GM19395 (cell line): Measurements from ENCODE around the gene CDC42EP1.

ENCODE experiments used
- ATAC-seq: cut with Tn5 transposase; IDR thresholded peaks from one replicate; pipeline ENCODE4 v1.9.1; 2021; ENCODE audit warnings: mild to moderate bottlenecking, moderate library complexity; ENCODE audit not compliant: unreplicated experiment

Gene CDC42EP1

DNA sequence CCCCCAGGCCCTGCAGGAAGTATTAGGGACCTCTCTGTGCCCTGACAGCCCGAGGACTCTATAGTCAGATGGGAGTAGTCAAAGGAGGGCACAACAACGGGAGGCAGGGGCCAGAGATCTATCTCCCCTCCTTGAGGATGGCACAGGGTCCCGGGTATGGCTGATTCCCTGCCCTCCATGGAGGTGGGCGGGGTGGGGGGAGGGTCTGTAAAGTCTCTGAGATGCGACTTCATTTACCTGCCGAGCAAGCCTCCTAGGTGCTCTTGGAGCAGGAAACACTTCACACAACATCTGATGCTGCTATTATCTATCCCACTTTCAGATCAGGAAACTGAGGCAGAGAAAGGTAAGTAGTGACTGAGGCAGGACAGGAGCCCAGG lies 769 bp upstream of the CDC42EP1 start:
- ATAC-seq = no peak

- no peak for ATAC-seq
Observed at GRCh38 chr22:37560608-37561211, 430 bp downstream of the CDC42EP1 start.

DNA sequence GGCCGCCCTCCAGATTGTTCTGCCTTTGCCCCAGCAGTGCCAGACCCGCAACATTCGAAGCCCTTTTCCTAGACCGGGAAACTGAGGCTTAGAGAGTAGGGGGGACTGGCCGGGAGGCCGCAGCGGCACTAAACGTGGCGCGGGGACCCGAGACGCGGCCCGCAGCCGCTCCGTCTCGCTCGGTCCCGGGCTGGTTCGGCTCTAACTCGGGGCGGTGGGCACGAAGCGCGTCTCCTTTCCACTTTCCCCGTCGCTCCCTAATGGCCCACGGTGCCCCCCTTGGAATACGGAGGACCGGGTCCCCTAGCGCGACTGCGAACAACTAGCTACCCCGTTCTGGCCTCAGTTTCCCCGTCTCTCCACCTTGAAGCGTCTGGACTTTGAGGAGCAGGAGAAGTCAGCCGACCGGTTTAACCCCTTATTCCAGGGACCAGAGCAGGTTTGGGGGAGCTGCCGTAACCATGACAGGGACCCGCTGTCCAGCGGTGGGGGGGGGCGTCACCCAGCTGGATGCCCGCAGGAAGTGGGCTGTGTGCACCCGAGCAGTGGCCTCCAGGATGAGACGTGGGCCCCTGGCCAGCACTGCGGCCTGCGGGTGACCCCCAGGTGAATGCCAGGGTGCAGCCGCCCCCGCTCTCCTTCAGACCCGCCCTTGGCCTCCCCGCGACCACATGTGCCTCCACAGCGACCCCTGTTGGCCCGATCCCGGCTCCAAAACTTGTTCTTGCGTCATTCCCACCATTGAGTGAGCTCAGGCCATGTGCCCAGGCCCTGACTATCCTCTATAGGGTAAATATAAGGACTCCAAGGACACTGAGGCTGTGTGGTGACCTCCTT lies 1.1 kb downstream of the CDC42EP1 start:
- no peak for ATAC-seq

GRCh38 chr22:37562049-37562875 lies 2.0 kb downstream of the CDC42EP1 start:
- ATAC-seq = no peak

GRCh38 chr22:37563153-37564081 lies 3.1 kb downstream of the CDC42EP1 start:
- ATAC-seq = no peak

- no peak for ATAC-seq
Observed at GRCh38 chr22:37564111-37564711, 3.9 kb downstream of the CDC42EP1 start.

DNA sequence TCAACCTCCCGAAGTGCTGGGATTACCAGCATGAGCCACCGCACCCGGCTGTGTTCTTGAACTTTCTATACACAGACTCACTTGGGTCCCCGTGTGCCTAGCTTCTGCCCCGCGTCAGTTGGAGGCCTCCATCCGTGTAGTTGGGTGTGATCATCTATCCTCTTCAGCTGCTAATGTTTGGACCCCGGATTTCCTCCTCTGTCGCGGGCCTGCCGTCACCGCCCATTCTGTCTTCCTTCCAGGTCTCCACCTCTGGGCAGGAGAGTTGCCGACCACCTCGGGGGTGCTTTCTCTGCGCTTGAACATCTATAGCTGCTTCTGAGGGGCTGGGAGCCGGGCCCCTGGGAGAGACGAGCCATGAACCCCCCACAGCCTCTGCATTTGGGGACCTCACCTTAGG lies 5.5 kb downstream of the CDC42EP1 start:
- ATAC-seq = no peak

- no peak for ATAC-seq
Observed at GRCh38 chr22:37566329-37566837, 6.1 kb downstream of the CDC42EP1 start.

GRCh38 chr22:37566903-37567798 lies 6.9 kb downstream of the CDC42EP1 start:
- peak; percentile 36 for ATAC-seq

DNA sequence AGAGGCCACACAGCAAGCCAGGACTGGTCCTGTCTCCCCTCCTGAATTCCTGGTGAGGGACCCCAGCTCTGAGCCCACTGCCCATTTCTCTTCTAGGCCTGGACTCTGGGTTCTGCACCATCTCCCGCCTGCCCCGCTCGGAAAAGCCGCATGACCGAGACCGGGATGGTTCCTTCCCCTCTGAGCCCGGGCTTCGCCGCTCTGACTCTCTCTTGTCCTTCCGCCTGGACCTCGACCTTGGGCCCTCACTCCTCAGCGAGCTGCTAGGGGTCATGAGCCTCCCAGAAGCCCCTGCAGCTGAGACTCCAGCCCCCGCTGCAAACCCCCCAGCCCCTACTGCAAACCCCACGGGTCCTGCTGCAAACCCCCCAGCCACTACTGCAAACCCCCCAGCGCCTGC lies 7.7 kb downstream of the CDC42EP1 start:
- ATAC-seq = no peak

- no peak for ATAC-seq
Observed at GRCh38 chr22:37568448-37569008, 8.2 kb downstream of the CDC42EP1 start.

- ATAC-seq = no peak
Observed at GRCh38 chr22:37569009-37569920, 9.0 kb downstream of the CDC42EP1 start.

DNA sequence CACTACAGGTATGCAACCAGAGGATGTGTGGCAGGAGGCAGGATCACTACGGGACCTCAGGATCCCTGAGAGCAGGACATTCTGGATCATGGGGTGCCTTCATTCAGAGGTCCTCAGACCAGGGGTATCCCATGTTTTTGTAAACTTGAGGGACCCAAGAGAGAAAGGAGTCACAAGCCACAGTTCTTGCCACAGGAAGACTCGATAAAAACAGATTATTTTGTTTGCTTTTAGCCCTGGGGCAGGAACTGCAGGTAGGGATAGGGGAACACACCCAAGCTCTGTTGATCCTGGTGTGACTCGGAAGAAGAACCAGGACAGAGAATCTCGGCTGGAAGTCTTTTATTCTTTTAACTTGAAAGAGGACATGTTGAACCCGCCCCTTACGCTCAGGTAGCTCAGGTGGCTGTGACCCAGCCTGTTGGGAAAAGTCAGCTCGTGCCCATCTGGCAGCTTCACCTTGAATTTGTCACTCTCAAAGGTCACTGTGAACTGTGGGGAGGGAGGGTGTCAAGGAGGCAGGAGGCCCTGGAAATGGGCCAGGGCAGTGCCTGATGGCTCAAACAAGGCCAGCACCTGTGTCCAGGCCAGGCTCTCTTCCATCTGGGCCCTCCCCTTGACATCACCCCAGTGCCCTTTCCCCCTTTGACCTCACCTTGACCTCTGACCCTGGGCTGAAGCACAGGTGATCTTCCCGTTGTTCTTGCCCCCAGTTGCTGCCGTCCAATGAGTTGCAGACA lies 9.8 kb downstream of the CDC42EP1 start:
- no peak for ATAC-seq

DNA sequence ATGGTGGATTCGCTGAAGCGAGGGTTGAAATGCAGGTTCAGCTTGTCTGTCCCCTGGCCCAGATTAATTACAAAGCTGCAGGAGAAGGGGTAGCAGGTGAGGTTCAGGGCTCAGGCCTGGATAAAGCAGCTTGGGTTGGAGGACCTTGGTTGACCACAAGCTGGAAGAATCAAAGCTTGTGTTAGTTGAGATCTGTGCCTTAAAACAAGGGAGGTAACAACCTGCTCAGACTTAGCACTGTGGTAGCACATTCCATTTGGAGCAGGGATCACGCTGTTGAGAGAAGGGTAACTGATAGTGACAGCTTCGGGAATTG lies 10.3 kb downstream of the CDC42EP1 start:
- ATAC-seq = no peak

DNA sequence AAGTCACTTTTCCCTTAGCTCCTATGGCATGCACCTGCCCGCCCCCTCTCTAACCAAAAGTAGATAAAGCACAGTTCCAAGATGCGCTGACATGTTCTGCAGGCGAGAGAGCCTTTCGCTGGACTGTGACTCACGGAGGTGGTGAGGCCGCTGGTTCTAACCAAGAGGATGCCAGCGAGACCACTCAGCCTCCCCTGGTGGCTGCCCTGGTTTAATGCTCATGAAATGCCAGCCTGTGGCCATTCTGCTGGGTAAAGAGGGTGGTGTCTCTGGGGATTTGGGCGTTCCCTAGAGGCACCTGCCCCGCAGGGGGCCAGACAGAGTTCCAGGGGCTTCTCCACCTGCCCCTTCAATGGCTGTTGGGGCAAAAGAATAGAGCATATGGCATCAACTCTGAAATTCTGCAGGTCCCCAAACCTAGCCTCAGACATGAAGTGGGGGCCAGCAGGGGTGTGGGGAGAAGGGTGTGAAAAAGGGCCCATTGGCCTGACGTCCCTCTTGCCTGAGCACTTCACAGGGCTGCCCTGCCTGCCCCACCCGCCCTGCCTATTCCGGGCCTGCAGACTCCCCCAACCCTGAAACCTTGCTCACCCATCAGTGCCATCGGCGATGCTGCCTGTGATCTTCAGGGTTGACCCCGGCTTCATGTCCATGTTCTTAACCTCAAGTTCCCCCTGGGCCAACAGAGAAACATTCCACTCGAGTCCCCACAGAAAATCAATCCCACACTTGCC lies 11.1 kb downstream of the CDC42EP1 start:
- ATAC-seq = no peak

DNA sequence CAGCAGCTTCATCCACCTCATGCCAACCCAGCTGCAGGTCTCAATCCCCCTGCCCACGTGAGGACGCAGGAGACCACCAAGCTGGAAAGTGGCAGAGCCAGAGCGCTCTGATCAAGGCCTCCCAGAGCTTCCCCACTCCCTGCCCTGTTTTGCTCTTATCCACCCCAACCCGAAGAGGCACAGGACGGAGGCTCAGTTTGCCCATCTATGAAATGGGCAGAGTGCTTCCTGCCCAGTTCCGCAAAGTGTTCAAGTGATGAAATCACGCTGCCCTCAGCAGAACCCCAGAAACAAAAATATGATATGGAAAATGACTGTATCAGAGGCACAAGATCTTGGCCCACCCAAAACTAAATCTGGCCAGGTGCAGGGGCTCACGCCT lies 11.7 kb downstream of the CDC42EP1 start:
- no peak for ATAC-seq
